T-helper 17 cell (primary cell): ENCODE measurements around the gene PTGER2. TPM values are rescaled to one million over a fixed set of nuclear protein-coding genes. Genes with fewer than 3 reads are reported as not detected.

ENCODE experiments used
- ATAC-seq: fragments of 150-1000 bp; cut with Tn5 transposase; 2 replicates; pipeline ENCODE4 v1.10.0; 2021; ENCODE audit warnings: mild to moderate bottlenecking, moderate library complexity
- DNase-seq, 3 donors: peaks; one replicate each; pipeline versions ENCODE4 v3.0.0 to v3.0.0-alpha.2; 2020 to 2021
- H3K9me3 ChIP-seq: one replicate; pipeline ENCODE4 v1.7.0; 2013; ENCODE audit warnings: low read length, mild to moderate bottlenecking; ENCODE audit not compliant: control insufficient read depth, poor library complexity, severe bottlenecking
- H3K27ac Mint-ChIP-seq: one replicate; pipeline ENCODE4 v1.8.0; 2022; ENCODE audit warnings: mild to moderate bottlenecking, moderate library complexity, mixed read lengths
- H3K27me3 Mint-ChIP-seq: one replicate; pipeline ENCODE4 v1.8.0; 2022; ENCODE audit warnings: mixed read lengths
- H3K36me3 Mint-ChIP-seq: one replicate; pipeline ENCODE4 v1.8.0; 2022; ENCODE audit warnings: low read depth, mixed read lengths
- H3K4me1 Mint-ChIP-seq: one replicate; pipeline ENCODE4 v1.8.0; 2022; ENCODE audit warnings: mild to moderate bottlenecking, mixed read lengths
- H3K4me3 Mint-ChIP-seq: one replicate; pipeline ENCODE4 v1.8.0; 2022; ENCODE audit warnings: mild to moderate bottlenecking, moderate library complexity, mixed read lengths
- total RNA-seq, 4 donors: library from RNA in 2 of 4; stranded (reverse) in 2 of 4; gene quantifications; one replicate each; pipeline ENCODE4 v1.2.3 and lab custom pipeline; 2022 to 2026

PTGER2 gene
- total RNA-seq, 2 donors from 2014 or later: 40.5 to 52.1 TPM

GRCh38 chr14:52333823-52334657, 19.9 kb downstream of the PTGER2 start:
- ATAC-seq (no peak), DNase-seq (no peak)
- Mint-ChIP-seq H3K4me3 (no peak overlapping the region), H3K4me1 (peaks cover 20% of the 10 kb centered on the region), H3K27ac (peak overlapping the region; percentile 27), H3K36me3 (peaks cover 4% of the 10 kb centered on the region), H3K27me3 (no peaks in the 10 kb centered on the region)
- no peaks in the 10 kb centered on the region for H3K9me3 ChIP-seq

GRCh38 chr14:52336241-52336640, 22.1 kb downstream of the PTGER2 start:
- Mint-ChIP-seq H3K36me3 (peaks cover 2% of the 10 kb centered on the region), H3K27ac (no peak overlapping the region), H3K4me1 (peaks cover 15% of the 10 kb centered on the region), H3K4me3 (no peak overlapping the region), H3K27me3 (no peaks in the 10 kb centered on the region)
- ATAC-seq (no peak), DNase-seq (no peak)
- H3K9me3 ChIP-seq: no peaks in the 10 kb centered on the region

- ATAC-seq (no peak), DNase-seq (no peak)
- no peaks in the 10 kb centered on the region for H3K27me3 Mint-ChIP-seq
- no peak overlapping the region for H3K4me3 Mint-ChIP-seq
- H3K4me1 Mint-ChIP-seq: peaks cover 13% of the 10 kb centered on the region
- peaks cover 2% of the 10 kb centered on the region for H3K36me3 Mint-ChIP-seq
- no peak overlapping the region for H3K27ac Mint-ChIP-seq
- H3K9me3 ChIP-seq: no peaks in the 10 kb centered on the region
These were observed 24.1 kb downstream of the PTGER2 start for GRCh38 chr14:52338051-52338681.

GRCh38 chr14:52339262-52339661, 25.1 kb downstream of the PTGER2 start:
- Mint-ChIP-seq H3K27ac (no peak overlapping the region), H3K27me3 (no peaks in the 10 kb centered on the region), H3K4me1 (peaks cover 7% of the 10 kb centered on the region), H3K4me3 (no peak overlapping the region), H3K36me3 (no peaks in the 10 kb centered on the region)
- no peak for DNase-seq
- ATAC-seq: no peak
- H3K9me3 ChIP-seq: no peaks in the 10 kb centered on the region

- no peak overlapping the region for H3K4me3 Mint-ChIP-seq
- peaks cover 3% of the 10 kb centered on the region for H3K9me3 ChIP-seq
- ATAC-seq (no peak), DNase-seq (no peak)
- H3K4me1 Mint-ChIP-seq: peaks cover 6% of the 10 kb centered on the region
- no peaks in the 10 kb centered on the region for H3K36me3 Mint-ChIP-seq
- H3K27me3 Mint-ChIP-seq: no peaks in the 10 kb centered on the region
- no peak overlapping the region for H3K27ac Mint-ChIP-seq
These were observed 28.9 kb downstream of the PTGER2 start for GRCh38 chr14:52342849-52343596.

GRCh38 chr14:52346778-52347177, 32.7 kb downstream of the PTGER2 start:
- DNase-seq (no peak), ATAC-seq (no peak)
- Mint-ChIP-seq H3K27ac (no peak overlapping the region), H3K27me3 (no peaks in the 10 kb centered on the region), H3K4me3 (no peak overlapping the region), H3K36me3 (no peaks in the 10 kb centered on the region), H3K4me1 (peaks cover 21% of the 10 kb centered on the region)
- H3K9me3 ChIP-seq: peaks cover 3% of the 10 kb centered on the region

GRCh38 chr14:52348279-52348678, 34.2 kb downstream of the PTGER2 start:
- Mint-ChIP-seq H3K4me3 (no peak overlapping the region), H3K4me1 (peaks cover 32% of the 10 kb centered on the region), H3K27me3 (no peaks in the 10 kb centered on the region), H3K36me3 (no peaks in the 10 kb centered on the region), H3K27ac (peak overlapping the region; percentile 63)
- DNase-seq (no peak), ATAC-seq (no peak)
- H3K9me3 ChIP-seq: peaks cover 3% of the 10 kb centered on the region

GRCh38 chr14:52348776-52349175, 34.7 kb downstream of the PTGER2 start:
- Mint-ChIP-seq H3K4me3 (no peak overlapping the region), H3K27me3 (no peaks in the 10 kb centered on the region), H3K4me1 (peaks cover 32% of the 10 kb centered on the region), H3K27ac (no peak overlapping the region), H3K36me3 (no peaks in the 10 kb centered on the region)
- DNase-seq: no peak
- peaks cover 3% of the 10 kb centered on the region for H3K9me3 ChIP-seq
- ATAC-seq: no peak

GRCh38 chr14:52349731-52350130, 35.6 kb downstream of the PTGER2 start:
- H3K9me3 ChIP-seq: no peaks in the 10 kb centered on the region
- peak overlapping the region; percentile 93 for H3K27ac Mint-ChIP-seq
- ATAC-seq (no peak), DNase-seq (no peak)
- H3K4me1 Mint-ChIP-seq: peaks cover 35% of the 10 kb centered on the region
- H3K36me3 Mint-ChIP-seq: no peaks in the 10 kb centered on the region
- H3K27me3 Mint-ChIP-seq: no peaks in the 10 kb centered on the region
- no peak overlapping the region for H3K4me3 Mint-ChIP-seq

- ATAC-seq (no peak), DNase-seq (no peak)
- no peaks in the 10 kb centered on the region for H3K9me3 ChIP-seq
- Mint-ChIP-seq H3K36me3 (no peaks in the 10 kb centered on the region), H3K27ac (peak overlapping the region; percentile 93), H3K4me3 (no peak overlapping the region), H3K4me1 (peaks cover 39% of the 10 kb centered on the region), H3K27me3 (no peaks in the 10 kb centered on the region)
These were observed 36.3 kb downstream of the PTGER2 start for GRCh38 chr14:52350445-52350844.

GRCh38 chr14:52351233-52352060, 37.3 kb downstream of the PTGER2 start:
- no peaks in the 10 kb centered on the region for H3K27me3 Mint-ChIP-seq
- ATAC-seq: peak; percentile 53
- no peaks in the 10 kb centered on the region for H3K36me3 Mint-ChIP-seq
- peaks cover 44% of the 10 kb centered on the region for H3K4me1 Mint-ChIP-seq
- no peaks in the 10 kb centered on the region for H3K9me3 ChIP-seq
- peak overlapping the region; percentile 82 for H3K4me3 Mint-ChIP-seq
- no peak for DNase-seq
- peak overlapping the region; percentile 93 for H3K27ac Mint-ChIP-seq

GRCh38 chr14:52352061-52352491, 38.0 kb downstream of the PTGER2 start:
- peak overlapping the region; percentile 93 for H3K27ac Mint-ChIP-seq
- no peaks in the 10 kb centered on the region for H3K36me3 Mint-ChIP-seq
- H3K9me3 ChIP-seq: no peaks in the 10 kb centered on the region
- no peak for DNase-seq
- H3K27me3 Mint-ChIP-seq: no peaks in the 10 kb centered on the region
- peak; percentile 93 for ATAC-seq
- H3K4me1 Mint-ChIP-seq: peaks cover 43% of the 10 kb centered on the region
- H3K4me3 Mint-ChIP-seq: peak overlapping the region; percentile 82
